Hematopoietic multipotent progenitor cell treated with erythropoietin and hydrocortisone succinate and interleukin-3 and kit ligand, for 8 days (in vitro differentiated cells): Measurements from ENCODE around the gene OR2D2.
"Not testable (repeated sequence)": the region's sequence is repeated elsewhere in the genome, so short reads cannot be mapped to it uniquely, and the experiment has no call there.

Experiments used
- DNase-seq: peaks from one replicate; pipeline ENCODE4 v3.0.0-alpha.2; 2015

OR2D2 gene, protein sequence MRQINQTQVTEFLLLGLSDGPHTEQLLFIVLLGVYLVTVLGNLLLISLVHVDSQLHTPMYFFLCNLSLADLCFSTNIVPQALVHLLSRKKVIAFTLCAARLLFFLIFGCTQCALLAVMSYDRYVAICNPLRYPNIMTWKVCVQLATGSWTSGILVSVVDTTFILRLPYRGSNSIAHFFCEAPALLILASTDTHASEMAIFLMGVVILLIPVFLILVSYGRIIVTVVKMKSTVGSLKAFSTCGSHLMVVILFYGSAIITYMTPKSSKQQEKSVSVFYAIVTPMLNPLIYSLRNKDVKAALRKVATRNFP

GRCh38 chr11:6892400-6892799 lies at the start of gene OR2D2:
Gene OR2D2 (minus strand): TSS chr11:6892500. CDS start chr11:6892500, 0 bp downstream.
- no peak for DNase-seq

DNA sequence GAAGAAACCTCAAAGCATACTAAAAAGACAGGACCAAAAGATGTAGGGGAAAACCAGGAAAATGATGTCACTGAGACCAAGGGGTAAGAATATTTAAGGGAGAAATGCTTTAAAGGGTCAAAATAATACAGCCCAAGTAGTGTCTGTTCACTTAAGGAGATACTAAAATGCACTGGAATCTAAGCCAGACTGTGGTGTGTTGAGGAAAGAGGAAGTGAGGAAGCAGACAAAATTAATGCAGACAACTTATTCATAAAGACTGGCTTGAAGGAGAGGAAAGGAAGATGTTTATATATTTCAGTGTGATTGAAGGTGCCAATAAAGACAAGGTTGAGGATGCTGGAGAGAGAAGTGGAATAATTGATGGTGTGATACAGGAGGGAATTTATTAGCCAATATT lies 49.7 kb upstream of the OR2D2 start:
- DNase-seq: no peak

DNA sequence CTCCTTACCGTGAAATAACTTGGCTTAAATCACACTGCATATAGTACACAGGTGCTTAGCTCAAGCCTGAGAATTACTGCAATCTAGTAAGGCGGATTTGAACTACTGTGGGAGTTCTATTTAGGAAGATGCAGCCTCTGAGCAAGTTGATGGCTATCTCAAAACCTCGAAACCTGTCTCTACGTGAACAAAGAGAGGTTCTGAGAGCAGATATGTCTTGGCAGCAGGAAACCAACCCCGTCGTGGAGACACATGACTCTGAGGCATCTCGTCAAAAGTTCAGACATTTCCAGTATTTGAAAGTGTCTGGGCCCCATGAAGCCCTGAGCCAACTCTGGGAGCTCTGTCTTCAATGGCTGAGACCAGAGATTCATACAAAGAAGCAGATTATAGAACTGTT lies 39.8 kb upstream of the OR2D2 start:
- no peak for DNase-seq

GRCh38 chr11:6931146-6931713 lies 38.9 kb upstream of the OR2D2 start:
- no peak for DNase-seq

GRCh38 chr11:6928916-6929315 lies 36.6 kb upstream of the OR2D2 start:
- no peak for DNase-seq

GRCh38 chr11:6927030-6927617 lies 34.8 kb upstream of the OR2D2 start:
- peak; percentile 20 for DNase-seq

- peak; percentile 94 for DNase-seq
Measured at GRCh38 chr11:6926208-6927029, 34.1 kb upstream of the OR2D2 start, which contains the start of gene ZNF215. Gene ZNF215 (plus strand): TSS chr11:6926426. CDS start chr11:6932273, 5,847 bp downstream.

GRCh38 chr11:6925636-6926207 lies 33.4 kb upstream of the OR2D2 start:
- DNase-seq: peak; percentile 41

GRCh38 chr11:6925007-6925577 lies 32.8 kb upstream of the OR2D2 start:
- DNase-seq: no peak

GRCh38 chr11:6920702-6921101 lies 28.4 kb upstream of the OR2D2 start, which contains the start of gene OR2D3:
Gene OR2D3 (plus strand): TSS chr11:6921002. CDS start chr11:6921002, 0 bp downstream.
- DNase-seq: no peak

DNA sequence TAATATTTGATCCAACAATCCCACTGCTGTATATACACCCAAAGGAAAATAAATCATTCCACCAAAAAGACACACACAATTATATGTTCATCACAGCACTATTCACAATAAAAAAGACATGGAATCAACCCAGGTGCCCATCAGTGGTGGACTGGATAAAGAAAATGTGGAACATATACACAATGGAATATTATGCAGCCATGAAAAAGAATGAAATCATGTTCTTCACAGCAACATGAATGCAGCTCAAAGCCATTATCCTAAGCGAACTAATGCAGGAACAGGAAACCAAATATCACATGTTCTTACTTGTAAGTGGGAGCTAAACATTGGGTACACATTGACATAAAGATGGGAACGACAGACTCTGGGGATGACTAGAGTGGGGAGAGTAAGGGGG lies 27.4 kb upstream of the OR2D2 start:
- no peak for DNase-seq

DNA sequence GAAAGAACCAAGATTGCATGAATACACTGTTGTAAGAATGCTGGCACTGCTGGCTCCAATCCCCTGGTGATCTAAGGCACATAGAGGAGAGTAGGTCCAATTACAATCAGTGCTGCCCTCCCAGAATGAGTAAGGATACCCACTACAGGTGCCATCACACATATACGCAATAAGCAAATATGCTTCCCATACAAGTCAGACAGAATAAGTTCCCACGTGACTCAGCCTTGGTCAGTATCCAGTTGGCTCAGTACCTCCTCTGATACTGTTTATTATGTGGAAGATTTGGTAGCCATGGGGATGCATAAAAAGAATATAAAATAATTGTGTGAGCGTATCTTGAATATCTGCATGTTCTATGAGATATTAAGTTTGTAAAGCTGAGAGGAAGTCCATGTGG lies 19.6 kb upstream of the OR2D2 start:
- no peak for DNase-seq

GRCh38 chr11:6911378-6911777 lies 19.1 kb upstream of the OR2D2 start:
- DNase-seq: no peak

- not testable (repeated sequence) for DNase-seq
Measured at GRCh38 chr11:6904804-6905203, 12.5 kb upstream of the OR2D2 start.

DNA sequence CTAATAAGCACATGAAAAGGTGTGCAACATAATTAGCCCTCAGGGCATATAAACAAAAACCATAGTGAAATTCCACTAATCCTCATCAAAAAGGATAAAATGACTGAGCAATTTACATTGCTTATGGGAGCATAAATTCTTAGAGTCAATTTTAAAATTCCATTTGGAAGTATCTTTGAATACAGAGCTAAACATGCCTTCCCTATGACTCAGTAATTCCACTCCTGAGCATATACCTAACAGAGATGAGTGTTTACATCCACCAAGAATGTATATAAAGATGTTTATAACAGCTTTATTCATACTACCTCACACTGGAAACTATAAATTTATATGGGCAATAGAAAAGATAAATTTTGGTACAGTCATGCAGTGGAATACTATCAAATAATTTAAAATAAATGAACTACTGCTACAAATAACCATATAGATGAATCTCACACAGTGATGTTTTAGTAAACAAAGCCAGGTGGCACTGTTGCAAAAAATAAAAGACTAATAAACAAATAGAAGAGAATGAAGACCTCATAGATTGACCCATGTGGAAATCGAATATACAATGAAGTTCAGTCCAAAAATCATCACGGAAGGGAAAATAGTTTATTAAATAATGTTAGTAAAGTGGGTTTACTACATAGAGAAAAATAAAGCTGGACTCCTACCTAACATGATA lies 8.2 kb upstream of the OR2D2 start:
- DNase-seq: peak; percentile 10

DNA sequence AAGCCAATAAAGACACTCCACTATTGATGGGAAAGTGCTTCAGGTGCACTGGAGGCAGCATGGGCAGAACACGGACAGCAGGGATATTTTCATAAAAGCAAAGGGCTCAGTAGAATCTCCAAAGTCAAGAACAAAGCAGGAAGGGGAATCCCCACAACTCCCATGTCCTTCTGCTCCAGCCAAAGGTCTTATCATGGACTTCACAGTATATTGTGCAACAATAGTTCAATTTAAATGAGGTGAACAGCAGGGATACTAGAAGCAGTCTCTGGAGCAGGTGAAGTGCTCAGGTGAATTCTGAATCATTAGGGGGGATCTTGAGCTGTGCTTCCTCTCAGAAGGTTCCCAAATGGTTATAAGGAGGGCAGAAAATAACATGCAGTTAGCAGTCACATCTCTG lies 6.6 kb upstream of the OR2D2 start:
- no peak for DNase-seq

DNA sequence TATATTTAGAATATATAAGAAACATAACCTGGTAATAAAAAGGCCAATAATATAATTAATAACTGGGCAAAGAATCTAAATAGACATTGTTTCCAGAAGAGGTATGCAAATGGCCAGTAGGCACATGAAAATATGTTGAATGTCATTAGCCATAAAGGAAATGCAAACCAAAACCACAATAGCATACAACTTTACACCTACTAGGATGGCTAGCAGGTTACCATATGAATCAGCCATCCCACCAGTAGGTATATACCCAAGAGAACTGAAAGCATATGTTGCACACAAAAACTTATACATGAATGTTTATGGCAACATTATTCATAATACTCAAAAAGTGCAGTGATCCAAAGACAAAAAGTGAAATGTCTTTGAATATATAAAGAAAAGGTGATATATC lies 2.7 kb upstream of the OR2D2 start:
- DNase-seq: no peak

DNA sequence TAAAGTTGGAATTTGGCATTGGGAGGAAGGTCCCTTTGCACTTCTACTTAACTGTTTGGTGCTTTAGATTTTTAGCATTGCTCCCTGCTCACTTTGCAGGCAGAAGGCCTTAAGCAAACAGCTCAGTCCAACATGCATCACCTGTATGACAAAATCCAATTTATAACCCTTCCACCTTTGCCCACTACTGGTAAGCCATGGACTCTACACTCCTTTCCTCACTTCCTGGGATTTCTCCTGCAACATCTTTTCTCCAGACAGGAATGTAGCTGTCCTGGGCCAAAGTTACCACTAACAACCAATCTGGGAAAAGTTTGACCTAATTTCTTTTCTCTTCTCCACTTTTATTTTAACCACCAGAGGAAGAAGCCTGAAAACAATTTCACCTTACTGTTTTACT lies 1.8 kb upstream of the OR2D2 start:
- DNase-seq: no peak

DNA sequence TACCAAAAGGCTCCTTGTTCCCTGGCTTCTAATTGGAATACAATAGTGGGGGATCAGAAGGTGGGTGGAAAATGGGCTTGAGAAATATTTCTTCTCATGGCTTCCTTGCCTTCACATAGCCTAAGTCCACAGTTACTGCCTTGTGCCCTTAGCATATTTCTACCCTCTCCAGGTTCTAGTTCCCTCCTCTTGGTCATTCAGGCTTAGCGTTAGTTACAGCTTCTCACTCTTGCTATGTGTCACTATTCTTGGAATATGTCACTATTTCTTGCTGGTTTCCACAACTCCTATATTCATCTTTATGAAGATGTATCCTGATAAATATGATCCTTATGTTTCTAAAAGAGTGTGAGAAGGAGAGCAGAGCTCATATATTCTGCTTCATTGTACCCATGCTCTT lies 2.5 kb downstream of the OR2D2 start:
- DNase-seq: no peak

DNA sequence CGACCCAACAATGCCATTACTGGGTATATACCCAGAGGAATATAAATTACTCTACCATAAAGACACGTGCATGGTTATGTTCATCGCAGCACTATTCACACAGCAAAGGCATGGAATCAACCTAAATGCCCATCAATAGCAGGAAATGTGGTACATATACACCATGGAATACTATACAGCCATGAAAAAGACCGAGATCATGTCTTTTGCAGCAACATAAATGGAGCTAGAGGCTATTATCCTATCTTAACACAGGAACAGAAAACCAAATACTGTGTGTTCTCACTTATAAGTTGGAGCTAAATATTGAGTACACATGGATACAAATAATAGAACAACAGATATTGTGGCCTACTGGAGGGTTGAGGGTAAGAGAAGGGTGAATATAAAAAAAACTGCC lies 3.5 kb downstream of the OR2D2 start:
- no peak for DNase-seq

GRCh38 chr11:6887711-6888110 lies 4.6 kb downstream of the OR2D2 start:
- DNase-seq: not testable (repeated sequence)

- no peak for DNase-seq
Measured at GRCh38 chr11:6882751-6883150, 9.5 kb downstream of the OR2D2 start.
